K562 (cell line): ENCODE results near the gene TAAR9. TPM values are rescaled to one million over a fixed set of nuclear protein-coding genes. Genes with fewer than 3 reads are reported as not detected.

ENCODE experiments used
- EZH2 ChIP-seq: IDR thresholded peaks from 2 replicates; pipeline ENCODE4 v1.6.1; 2012; ENCODE audit warnings: low read depth, mild to moderate bottlenecking, inconsistent platforms, low read length, borderline replicate concordance
- FOXJ2 ChIP-seq: fragments of 200-800 bp; sonication (Bioruptor generic); IDR thresholded peaks from 2 replicates; pipeline ENCODE4 v1.6.1; 2016; ENCODE audit warnings: missing genetic modification characterization, missing compliant biosample characterization
- HDGF ChIP-seq: fragments of 450-650 bp; IDR thresholded peaks from 2 replicates; pipeline ENCODE4 v1.6.1; 2016
- KDM4B ChIP-seq, 2 experiments: fragments of 450-650 bp in 1 of 2; sonication (generic) in 1 of 2; IDR thresholded peaks; 2 replicates each; pipeline ENCODE4 v1.6.1; 2016 to 2017; ENCODE audit warnings: borderline replicate concordance in 2 of 2, antibody characterized with exemption in 1 of 2, low read depth in 1 of 2, mild to moderate bottlenecking in 1 of 2
- MTF1 ChIP-seq: fragments of 250-450 bp; sonication (Bioruptor Pico); IDR thresholded peaks from 2 replicates; pipeline ENCODE4 v1.9.0; 2021; ENCODE audit warnings: moderate library complexity, mild to moderate bottlenecking, inconsistent platforms, borderline replicate concordance
- NFIC ChIP-seq: fragments of 450-650 bp; IDR thresholded peaks from 2 replicates; pipeline ENCODE4 v1.6.1; 2017; ENCODE audit warnings: mild to moderate bottlenecking, inconsistent platforms
- RAD21 ChIP-seq, 2 experiments: fragments of 250-450 bp in 1 of 2; fragments of 450-650 bp in 1 of 2; sonication (Bioruptor Pico) in 1 of 2; formaldehyde crosslinking in 1 of 2; IDR thresholded peaks in 1 of 2; conservative IDR thresholded peaks in 1 of 2; 2 replicates each; pipeline versions ENCODE4 v1.4.0 to v1.8.0; 2020 to 2022; ENCODE audit warnings: mild to moderate bottlenecking in 2 of 2, moderate library complexity in 1 of 2
- RBFOX2 ChIP-seq: fragments of 200-400 bp; formaldehyde crosslinking; IDR thresholded peaks from 2 replicates; pipeline ENCODE4 v1.6.1; 2017; ENCODE audit warnings: low read depth, mild to moderate bottlenecking, low read length, moderate library complexity
- SIX5 ChIP-seq, 2 experiments: IDR thresholded peaks; 2 replicates each; pipeline ENCODE4 v1.6.1; 2011; ENCODE audit warnings: low read length in 2 of 2, borderline replicate concordance in 1 of 2, low read depth in 1 of 2, mild to moderate bottlenecking in 1 of 2, moderate library complexity in 1 of 2; ENCODE audit not compliant: insufficient read depth in 1 of 2
- SMAD3 ChIP-seq: fragments of 450-650 bp; formaldehyde crosslinking; conservative IDR thresholded peaks from 2 replicates; pipeline ENCODE4 v1.4.0; 2020; ENCODE audit warnings: mild to moderate bottlenecking
- SMARCA4 ChIP-seq: fragments of 450-650 bp; IDR thresholded peaks from 2 replicates; pipeline ENCODE4 v1.6.1; 2016
- SRSF9 ChIP-seq: fragments of 200-400 bp; formaldehyde crosslinking; IDR thresholded peaks from 2 replicates; pipeline ENCODE4 v1.6.1; 2017; ENCODE audit warnings: low read depth, low read length, borderline replicate concordance
- TCF7 ChIP-seq: sonication (generic); IDR thresholded peaks from 2 replicates; pipeline ENCODE4 v1.6.1; 2016; ENCODE audit warnings: antibody characterized with exemption, borderline replicate concordance
- ZNF239 ChIP-seq: fragments of 250-450 bp; sonication (Bioruptor Pico); IDR thresholded peaks from 2 replicates; pipeline ENCODE4 v1.4.0; 2020; ENCODE audit warnings: mild to moderate bottlenecking
- ZNF253 ChIP-seq: fragments of 250-450 bp; sonication (Bioruptor Pico); conservative IDR thresholded peaks from 2 replicates; pipeline ENCODE4 v1.6.1; 2021; ENCODE audit warnings: mild to moderate bottlenecking
- polyA plus RNA-seq, 8 experiments: library from polyadenylated mRNA; depleted of rRNA in 4 of 8; stranded (reverse) in 5 of 8; unstranded in 3 of 8; fragments of >200 nt; fragmentation: Nextera tagmentation in 2 of 8; fragmentation: Illumina TruSeq in 1 of 8; extraction: Ambion mirVana in 2 of 8; extraction: Trizol in 1 of 8; gene quantifications; 2 replicates each; pipeline versions ENCODE4 v1.2.1 to v1.2.3, GENCODE V29; 2011 to 2014; ENCODE audit warnings: inconsistent platforms in 1 of 8, missing spikeins in 1 of 8
- total RNA-seq, 7 experiments: library from RNA; depleted of rRNA in 6 of 7; stranded (reverse); fragments of >200 nt in 6 of 7; fragmentation: Illumina TruSeq in 2 of 7; extraction: Trizol in 2 of 7; gene quantifications; 2 replicates each; pipeline versions ENCODE4 v1.2.1 to v1.2.3, GENCODE V29; 2011 to 2021; ENCODE audit warnings: low replicate concordance in 1 of 7
- TF ChIP-seq, protein P1 (sequence below): fragments of 450-650 bp; conservative IDR thresholded peaks from 2 replicates; pipeline ENCODE4 v1.6.1; 2016; ENCODE audit warnings: missing genetic modification characterization, low read depth, mild to moderate bottlenecking, missing compliant biosample characterization, moderate library complexity
- TF ChIP-seq, protein P2 (sequence below), 3 experiments: fragments of 200-800 bp in 1 of 3; sonication (Bioruptor generic) in 1 of 3; sonication (generic) in 1 of 3; formaldehyde crosslinking in 1 of 3; IDR thresholded peaks; 2 replicates each; pipeline versions ENCODE4 v1.6.1 to v1.8.0; 2016 to 2022; ENCODE audit warnings: mild to moderate bottlenecking in 2 of 3, missing compliant biosample characterization in 2 of 3, missing genetic modification characterization in 2 of 3, missing genetic modification reagents in 1 of 3
- TF ChIP-seq, protein P3 (sequence below): fragments of 250-450 bp; sonication (Bioruptor Pico); IDR thresholded peaks from 2 replicates; pipeline ENCODE4 v1.8.0; 2021; ENCODE audit warnings: mild to moderate bottlenecking, moderate library complexity
- TF ChIP-seq, protein P4 (sequence below), 3 experiments: IDR thresholded peaks in 2 of 3; conservative IDR thresholded peaks in 1 of 3; 2 replicates each; pipeline ENCODE4 v1.5.1; 2011 to 2012; ENCODE audit warnings: low read length in 3 of 3, mild to moderate bottlenecking in 3 of 3, control low read depth in 2 of 3, improper control_type of control experiment in 1 of 3, inconsistent platforms in 1 of 3, low read depth in 1 of 3, mixed read lengths in 1 of 3, moderate library complexity in 1 of 3; ENCODE audit not compliant: insufficient read depth in 2 of 3

TAAR9 gene
- total and polyA plus RNA-seq, 9 of the 15 experiments (the other 6 are each of a cell fraction or from before 2014, with no cell fraction given), result not detected

DNA sequence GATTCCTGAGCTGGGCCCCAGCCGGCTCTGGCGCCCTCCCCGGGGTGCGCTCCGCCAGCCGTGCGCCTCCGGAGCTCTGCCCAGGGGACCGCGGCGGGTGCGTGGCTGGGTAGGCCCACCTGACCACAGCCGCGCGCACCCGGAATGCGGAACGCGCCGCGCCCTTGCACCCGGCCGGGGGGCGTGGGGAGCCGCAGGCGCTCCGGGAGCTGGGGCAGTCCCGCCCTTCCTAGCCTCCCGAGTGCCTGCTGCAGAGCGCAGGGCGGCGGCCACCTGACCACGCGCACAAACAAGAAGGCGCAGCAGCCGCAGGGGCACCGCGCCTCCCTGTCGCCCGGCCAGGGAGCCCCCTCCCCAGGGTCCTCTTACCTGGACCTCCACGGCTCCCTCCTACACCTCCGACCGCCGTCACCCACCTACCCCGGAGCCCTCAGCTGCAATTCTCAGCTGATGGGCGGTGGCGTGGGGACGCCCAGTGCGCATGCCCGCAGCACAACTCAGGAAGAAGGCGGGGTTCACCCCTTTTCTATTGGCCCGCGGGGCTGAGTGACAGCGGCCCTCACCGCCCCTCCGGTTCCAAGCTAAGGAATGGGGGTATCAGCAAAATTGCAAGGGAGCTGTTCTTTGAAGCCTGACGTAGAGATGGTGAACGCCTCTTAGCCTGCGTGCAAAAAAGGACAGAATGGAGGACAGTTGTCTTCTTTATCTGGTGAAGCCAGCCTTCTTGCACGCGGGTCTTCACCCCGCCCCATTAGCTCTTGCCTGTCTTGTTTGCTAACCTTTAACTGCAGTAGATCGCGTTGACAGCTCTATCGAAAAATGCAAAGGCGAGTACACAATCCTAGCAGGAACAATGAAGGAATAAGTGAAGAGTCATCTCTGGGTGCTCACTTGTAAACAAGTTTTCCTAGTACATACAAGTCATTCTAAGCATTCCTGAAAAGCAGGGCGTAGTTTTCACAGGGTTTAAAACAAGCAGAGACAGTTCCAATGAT is 25.1 kb upstream of the TAAR9 start, which contains the start of gene STX7 (continued):
- TF ChIP-seq NFIC (no peak), RBFOX2 (peak; percentile 76), KDM4B (IDR thresholded peaks at IDR 0.05; ENCODE audit: borderline replicate concordance in 2 of 2, low read depth in 1 of 2) (no peak), FOXJ2 (tag) (peak; percentile 57; the same call in 1 of the 2 replicates), ZNF253 (CRISPR knock-in tag) (no peak), SIX5 (IDR thresholded peaks at IDR 0.05; ENCODE audit: borderline replicate concordance in 1 of 2, insufficient read depth in 1 of 2, low read depth in 1 of 2, low read length in 2 of 2) (no peak), SMAD3 (CRISPR knock-in tag) (no peak), EZH2 (no peak), SMARCA4 (peak; percentile 64), SRSF9 (no peak), HDGF (no peak), ZNF239 (CRISPR knock-in tag) (no peak), TCF7 (no peak), RAD21 (CRISPR knock-in tag; conservative IDR thresholded peaks at IDR 0.05 in 1 of 2, IDR thresholded peaks at IDR 0.05 in 1 of 2) (no peak), MTF1 (CRISPR knock-in tag) (no peak)
- TF ChIP-seq, protein P1, sequence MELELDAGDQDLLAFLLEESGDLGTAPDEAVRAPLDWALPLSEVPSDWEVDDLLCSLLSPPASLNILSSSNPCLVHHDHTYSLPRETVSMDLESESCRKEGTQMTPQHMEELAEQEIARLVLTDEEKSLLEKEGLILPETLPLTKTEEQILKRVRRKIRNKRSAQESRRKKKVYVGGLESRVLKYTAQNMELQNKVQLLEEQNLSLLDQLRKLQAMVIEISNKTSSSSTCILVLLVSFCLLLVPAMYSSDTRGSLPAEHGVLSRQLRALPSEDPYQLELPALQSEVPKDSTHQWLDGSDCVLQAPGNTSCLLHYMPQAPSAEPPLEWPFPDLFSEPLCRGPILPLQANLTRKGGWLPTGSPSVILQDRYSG (tag), result no peak
- TF ChIP-seq, protein P2, sequence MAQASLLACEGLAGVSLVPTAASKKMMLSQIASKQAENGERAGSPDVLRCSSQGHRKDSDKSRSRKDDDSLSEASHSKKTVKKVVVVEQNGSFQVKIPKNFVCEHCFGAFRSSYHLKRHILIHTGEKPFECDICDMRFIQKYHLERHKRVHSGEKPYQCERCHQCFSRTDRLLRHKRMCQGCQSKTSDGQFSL (CRISPR knock-in tag; IDR thresholded peaks at IDR 0.05), result no peak
- TF ChIP-seq, protein P2 (tag; IDR thresholded peaks at IDR 0.05), result no peak
- TF ChIP-seq, protein P3, sequence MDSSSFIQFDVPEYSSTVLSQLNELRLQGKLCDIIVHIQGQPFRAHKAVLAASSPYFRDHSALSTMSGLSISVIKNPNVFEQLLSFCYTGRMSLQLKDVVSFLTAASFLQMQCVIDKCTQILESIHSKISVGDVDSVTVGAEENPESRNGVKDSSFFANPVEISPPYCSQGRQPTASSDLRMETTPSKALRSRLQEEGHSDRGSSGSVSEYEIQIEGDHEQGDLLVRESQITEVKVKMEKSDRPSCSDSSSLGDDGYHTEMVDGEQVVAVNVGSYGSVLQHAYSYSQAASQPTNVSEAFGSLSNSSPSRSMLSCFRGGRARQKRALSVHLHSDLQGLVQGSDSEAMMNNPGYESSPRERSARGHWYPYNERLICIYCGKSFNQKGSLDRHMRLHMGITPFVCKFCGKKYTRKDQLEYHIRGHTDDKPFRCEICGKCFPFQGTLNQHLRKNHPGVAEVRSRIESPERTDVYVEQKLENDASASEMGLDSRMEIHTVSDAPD (CRISPR knock-in tag), result no peak
- TF ChIP-seq, protein P4, sequence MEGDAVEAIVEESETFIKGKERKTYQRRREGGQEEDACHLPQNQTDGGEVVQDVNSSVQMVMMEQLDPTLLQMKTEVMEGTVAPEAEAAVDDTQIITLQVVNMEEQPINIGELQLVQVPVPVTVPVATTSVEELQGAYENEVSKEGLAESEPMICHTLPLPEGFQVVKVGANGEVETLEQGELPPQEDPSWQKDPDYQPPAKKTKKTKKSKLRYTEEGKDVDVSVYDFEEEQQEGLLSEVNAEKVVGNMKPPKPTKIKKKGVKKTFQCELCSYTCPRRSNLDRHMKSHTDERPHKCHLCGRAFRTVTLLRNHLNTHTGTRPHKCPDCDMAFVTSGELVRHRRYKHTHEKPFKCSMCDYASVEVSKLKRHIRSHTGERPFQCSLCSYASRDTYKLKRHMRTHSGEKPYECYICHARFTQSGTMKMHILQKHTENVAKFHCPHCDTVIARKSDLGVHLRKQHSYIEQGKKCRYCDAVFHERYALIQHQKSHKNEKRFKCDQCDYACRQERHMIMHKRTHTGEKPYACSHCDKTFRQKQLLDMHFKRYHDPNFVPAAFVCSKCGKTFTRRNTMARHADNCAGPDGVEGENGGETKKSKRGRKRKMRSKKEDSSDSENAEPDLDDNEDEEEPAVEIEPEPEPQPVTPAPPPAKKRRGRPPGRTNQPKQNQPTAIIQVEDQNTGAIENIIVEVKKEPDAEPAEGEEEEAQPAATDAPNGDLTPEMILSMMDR (IDR thresholded peaks at IDR 0.05 in 2 of 3, conservative IDR thresholded peaks at IDR 0.05 in 1 of 3; ENCODE audit: insufficient read depth in 2 of 3, low read depth in 1 of 3, low read length in 3 of 3), result no peak
